CD4-positive, alpha-beta memory T cell (primary cell): ENCODE measurements around the gene NPHP4. TPM values are rescaled to one million over a fixed set of nuclear protein-coding genes. Genes with fewer than 3 reads are reported as not detected.

ENCODE experiments used
- CTCF ChIA-PET: fragments of 350-600 bp; sonication (Branson Sonifier 250); formaldehyde crosslinking; loops from one replicate; lab custom pipeline; 2021; ENCODE audit warnings: inconsistent platforms; ENCODE audit not compliant: partially characterized antibody; lab: Charles Lee
- POLR2A ChIA-PET: fragments of 350-600 bp; sonication (Branson Sonifier 250); formaldehyde crosslinking; loops from one replicate; lab custom pipeline; 2021; ENCODE audit not compliant: partially characterized antibody; lab: Charles Lee
- DNase-seq, 5 donors: peaks; one replicate each; pipeline versions ENCODE4 v3.0.0 to v3.0.0-alpha.2; 2020 to 2022; ENCODE audit warnings: mixed read lengths in 1 of 5
- H3K27ac ChIP-seq: one replicate; pipeline ENCODE4 v1.7.0; 2013; ENCODE audit warnings: low read depth, low read length
- H3K27me3 ChIP-seq: 2 replicates; pipeline ENCODE4 v1.7.0; 2013; ENCODE audit warnings: mild to moderate bottlenecking, low read length, moderate library complexity; ENCODE audit not compliant: insufficient read depth
- H3K36me3 ChIP-seq: 2 replicates; pipeline ENCODE4 v1.7.0; 2013; ENCODE audit warnings: mild to moderate bottlenecking, low read length, moderate library complexity; ENCODE audit not compliant: insufficient read depth
- H3K4me1 ChIP-seq: 2 replicates; pipeline ENCODE4 v1.7.0; 2013; ENCODE audit warnings: mild to moderate bottlenecking, low read length, moderate library complexity; ENCODE audit not compliant: insufficient read depth
- H3K4me3 ChIP-seq, 2 donors: one replicate each; pipeline ENCODE4 v1.7.0; 2013; ENCODE audit warnings: low read length in 2 of 2, mild to moderate bottlenecking in 1 of 2
- H3K9me3 ChIP-seq, 2 donors: one replicate each; pipeline ENCODE4 v1.7.0; 2013; ENCODE audit warnings: low read length in 2 of 2, control low read depth in 1 of 2; ENCODE audit not compliant: control insufficient read depth in 1 of 2
- H3K27ac Mint-ChIP-seq, 7 donors: one replicate each; pipeline ENCODE4 v1.8.0; 2020 to 2021; ENCODE audit warnings: mixed read lengths in 7 of 7, mild to moderate bottlenecking in 6 of 7, inconsistent platforms in 3 of 7, moderate library complexity in 3 of 7
- H3K27me3 Mint-ChIP-seq, 2 donors: one replicate each; pipeline ENCODE4 v1.8.0; 2020 to 2021; ENCODE audit warnings: mixed read lengths in 2 of 2
- H3K36me3 Mint-ChIP-seq, 2 donors: one replicate each; pipeline ENCODE4 v1.8.0; 2020 to 2021; ENCODE audit warnings: mixed read lengths in 2 of 2, inconsistent platforms in 1 of 2, mild to moderate bottlenecking in 1 of 2
- H3K4me1 Mint-ChIP-seq, 4 donors: one replicate each; pipeline ENCODE4 v1.8.0; 2020 to 2021; ENCODE audit warnings: mixed read lengths in 4 of 4, mild to moderate bottlenecking in 1 of 4
- H3K4me3 Mint-ChIP-seq, 8 donors: one replicate each; pipeline ENCODE4 v1.8.0; 2020 to 2021; ENCODE audit warnings: mixed read lengths in 8 of 8, mild to moderate bottlenecking in 7 of 8, moderate library complexity in 6 of 8, inconsistent platforms in 3 of 8
- H3K9me3 Mint-ChIP-seq, 8 donors: one replicate each; pipeline ENCODE4 v1.8.0; 2020 to 2021; ENCODE audit warnings: mixed read lengths in 8 of 8, mild to moderate bottlenecking in 5 of 8, inconsistent platforms in 3 of 8, moderate library complexity in 1 of 8
- intact Hi-C: fragments of 100-400 bp; cut with micrococcal nuclease; formaldehyde crosslinking; loops from one replicate; pipeline ENCODE4 v1.15.1; 2023
- polyA plus RNA-seq, 2 donors: library from polyadenylated mRNA; unstranded; fragments of 300-500 nt; fragmentation: Illumina TruSeq; gene quantifications; one replicate each; pipeline ENCODE4 v1.2.3, GENCODE V29; 2021
- total RNA-seq, 2 experiments: library from RNA; stranded (reverse); gene quantifications; one replicate each; pipeline ENCODE4 v1.2.3, GENCODE V29; 2021

The NPHP4 gene
- total and polyA plus RNA-seq, 4 experiments from 2014 or later: 1.0 to 9.6 (median 4.3) TPM

- ChIA-PET POLR2A (no interaction called here), CTCF (interaction anchor here (0.6 kb wide), 1 partner anchor 1171 kb away, joined by 3 read pairs; no protein-coding TSS in a partner anchor)
- Histone ChIP-seq H3K27ac (no peak overlapping the region), H3K36me3 (no peaks in the 10 kb centered on the region), H3K4me1 (no peaks in the 10 kb centered on the region), H3K27me3 (no peaks in the 10 kb centered on the region), H3K4me3 (no peak overlapping the region), H3K9me3 (no peaks in the 10 kb centered on the region)
- no peak overlapping the region for H3K27ac Mint-ChIP-seq
- peaks cover 0 to 4% (median under 1%) of the 10 kb centered on the region in 4 donors for H3K4me1 Mint-ChIP-seq
- no peak overlapping the region for H3K4me3 Mint-ChIP-seq
- DNase-seq: no peak
- H3K27me3 Mint-ChIP-seq: no peaks in the 10 kb centered on the region
- intact Hi-C loops: no loop called here
- no peaks in the 10 kb centered on the region for H3K9me3 Mint-ChIP-seq
- H3K36me3 Mint-ChIP-seq: peaks cover 20 to 21% of the 10 kb centered on the region in 2 donors
Observed at GRCh38 chr1:5947071-5947821, 45.0 kb downstream of the NPHP4 start.

GRCh38 chr1:5945445-5945844 is 46.8 kb downstream of the NPHP4 start:
- Mint-ChIP-seq H3K36me3 (peaks cover 18 to 21% of the 10 kb centered on the region in 2 donors), H3K27ac (peak overlapping the region in 1 of 7 donors; percentile 30), H3K27me3 (no peaks in the 10 kb centered on the region), H3K4me3 (no peak overlapping the region), H3K4me1 (peaks cover 0 to 4% (median under 1%) of the 10 kb centered on the region in 4 donors), H3K9me3 (no peaks in the 10 kb centered on the region)
- Histone ChIP-seq H3K4me1 (no peaks in the 10 kb centered on the region), H3K27me3 (no peaks in the 10 kb centered on the region), H3K36me3 (no peaks in the 10 kb centered on the region), H3K27ac (no peak overlapping the region), H3K9me3 (no peaks in the 10 kb centered on the region), H3K4me3 (no peak overlapping the region)
- intact Hi-C loops: no loop called here
- no peak for DNase-seq
- ChIA-PET CTCF (no interaction called here), POLR2A (no interaction called here)

GRCh38 chr1:5944843-5945167 is 47.4 kb downstream of the NPHP4 start:
- Mint-ChIP-seq H3K36me3 (peaks cover 18 to 21% of the 10 kb centered on the region in 2 donors), H3K9me3 (no peaks in the 10 kb centered on the region), H3K4me1 (peaks cover 0 to 4% (median under 1%) of the 10 kb centered on the region in 4 donors), H3K4me3 (no peak overlapping the region), H3K27ac (no peak overlapping the region), H3K27me3 (no peaks in the 10 kb centered on the region)
- Histone ChIP-seq H3K9me3 (no peaks in the 10 kb centered on the region), H3K27ac (no peak overlapping the region), H3K4me1 (no peaks in the 10 kb centered on the region), H3K36me3 (no peaks in the 10 kb centered on the region), H3K27me3 (no peaks in the 10 kb centered on the region), H3K4me3 (no peak overlapping the region)
- intact Hi-C loops: no loop called here
- ChIA-PET CTCF (no interaction called here), POLR2A (no interaction called here)
- no peak for DNase-seq

- H3K27ac Mint-ChIP-seq: no peak overlapping the region
- Histone ChIP-seq H3K27me3 (no peaks in the 10 kb centered on the region), H3K4me3 (no peak overlapping the region), H3K4me1 (no peaks in the 10 kb centered on the region), H3K36me3 (no peaks in the 10 kb centered on the region), H3K27ac (no peak overlapping the region), H3K9me3 (no peaks in the 10 kb centered on the region)
- H3K36me3 Mint-ChIP-seq: peaks cover 20 to 22% of the 10 kb centered on the region in 2 donors
- ChIA-PET POLR2A (no interaction called here), CTCF (no interaction called here)
- H3K27me3 Mint-ChIP-seq: no peaks in the 10 kb centered on the region
- no peak for DNase-seq
- H3K4me3 Mint-ChIP-seq: no peak overlapping the region
- H3K9me3 Mint-ChIP-seq: no peaks in the 10 kb centered on the region
- intact Hi-C loops: no loop called here
- peaks cover 0 to 4% (median 1%) of the 10 kb centered on the region in 4 donors for H3K4me1 Mint-ChIP-seq
Observed at GRCh38 chr1:5944154-5944842, 47.9 kb downstream of the NPHP4 start.

- H3K4me3 Mint-ChIP-seq: no peak overlapping the region
Observed at GRCh38 chr1:5943343-5944124, 48.7 kb downstream of the NPHP4 start.

GRCh38 chr1:5941671-5942070 is 50.6 kb downstream of the NPHP4 start:
- H3K36me3 ChIP-seq: no peaks in the 10 kb centered on the region

More at GRCh38 chr1:5943343-5944124, 48.7 kb downstream of the NPHP4 start:
- Mint-ChIP-seq H3K4me1 (peaks cover 0 to 4% (median under 1%) of the 10 kb centered on the region in 4 donors), H3K27ac (no peak overlapping the region), H3K9me3 (no peaks in the 10 kb centered on the region), H3K27me3 (no peaks in the 10 kb centered on the region), H3K36me3 (peaks cover 20 to 22% of the 10 kb centered on the region in 2 donors)
- DNase-seq: no peak
- ChIA-PET POLR2A (no interaction called here), CTCF (no interaction called here)
- Histone ChIP-seq H3K27me3 (no peaks in the 10 kb centered on the region), H3K4me1 (no peaks in the 10 kb centered on the region), H3K27ac (no peak overlapping the region), H3K36me3 (no peaks in the 10 kb centered on the region), H3K9me3 (no peaks in the 10 kb centered on the region), H3K4me3 (no peak overlapping the region)
- intact Hi-C loops: no loop called here

More at GRCh38 chr1:5941671-5942070, 50.6 kb downstream of the NPHP4 start:
- H3K27ac Mint-ChIP-seq: peak overlapping the region in 1 of 7 donors; percentile 22
- ChIA-PET CTCF (no interaction called here), POLR2A (no interaction called here)
- intact Hi-C loops: no loop called here
- no peaks in the 10 kb centered on the region for H3K27me3 ChIP-seq
- H3K4me3 ChIP-seq: no peak overlapping the region
- no peak overlapping the region for H3K4me3 Mint-ChIP-seq
- DNase-seq: no peak
- no peaks in the 10 kb centered on the region for H3K9me3 Mint-ChIP-seq
- no peaks in the 10 kb centered on the region for H3K4me1 ChIP-seq
- peaks cover 12 to 16% of the 10 kb centered on the region in 2 donors for H3K36me3 Mint-ChIP-seq
- H3K27me3 Mint-ChIP-seq: no peaks in the 10 kb centered on the region
- H3K27ac ChIP-seq: no peak overlapping the region
- peaks cover 0 to 4% (median under 1%) of the 10 kb centered on the region in 4 donors for H3K4me1 Mint-ChIP-seq
- H3K9me3 ChIP-seq: no peaks in the 10 kb centered on the region
